Left colon (tissue), 2 donors: ENCODE results near the gene MACROD2. TPM values are rescaled to one million over a fixed set of nuclear protein-coding genes. Genes with fewer than 3 reads are reported as not detected.

Source experiments
- ATAC-seq: fragments of 200-7000 bp; cut with Tn5 transposase; one replicate; pipeline ENCODE4 v1.9.1; 2020; ENCODE audit warnings: mild to moderate bottlenecking, moderate library complexity
- DNase-seq, 2 donors: peaks; one replicate each; pipeline ENCODE4 v3.0.0-alpha.2; 2020
- intact Hi-C, 2 donors: fragments of 100-400 bp; cut with DNase I in 1 of 2; cut with micrococcal nuclease in 1 of 2; formaldehyde crosslinking; loops; one replicate each; pipeline versions ENCODE4 v1.11.2 to v1.14.0; 2022; cut with DNase I, micrococcal nuclease
- total RNA-seq, 2 donors: library from RNA; stranded (reverse); fragmentation: NEBNext Ultra II Directional; extraction: Animal tissue kit (Norgen Biotek cat#: 25700); gene quantifications; one replicate each; pipeline ENCODE4 v1.2.1, GENCODE V29; 2021
- donor health status: DM: no; HTN: no; CAD: no.
- donor health status: DM: yes; HTN: yes; CAD: no.

The MACROD2 gene
- total RNA-seq, 2 donors from 2014 or later, result 5.2 to 6.6 TPM

DNA sequence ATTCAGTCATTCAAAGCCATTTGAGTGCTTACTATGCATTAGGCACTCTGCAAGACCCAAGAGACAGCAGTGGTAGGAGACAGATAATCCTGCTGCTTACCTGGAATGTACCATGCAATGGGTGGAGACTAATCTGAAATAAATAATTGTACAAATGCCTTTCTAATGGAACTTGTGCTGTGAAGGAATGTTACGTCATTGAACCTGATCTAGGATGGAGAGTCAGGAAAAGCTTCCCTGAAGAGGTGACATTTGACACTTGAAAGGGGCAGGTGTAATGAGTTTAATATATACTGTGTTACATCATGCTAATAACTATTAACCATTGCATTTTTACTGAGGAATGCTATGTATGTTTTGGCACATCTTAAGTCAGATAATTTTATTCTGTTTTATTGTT, 833.1 kb downstream of the MACROD2 start:
- no peak for ATAC-seq

DNA sequence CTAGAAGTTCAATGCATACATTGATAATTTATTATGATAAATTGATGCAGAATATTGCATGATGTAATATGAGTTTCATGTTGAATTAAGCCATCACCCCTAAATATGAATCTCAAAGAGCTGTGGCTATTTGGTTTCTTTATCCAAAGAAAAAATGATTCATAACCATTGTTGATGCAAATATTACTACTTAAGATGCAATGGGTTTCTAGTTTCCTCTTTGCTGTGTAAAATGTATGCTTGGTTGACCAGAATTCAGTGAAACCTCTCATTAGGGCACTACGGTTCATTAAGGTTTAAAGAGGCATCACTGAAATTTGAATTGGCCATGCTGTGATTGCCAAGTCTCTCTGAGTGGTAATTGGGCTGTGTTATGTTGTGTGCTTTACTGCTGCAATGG, 834.6 kb downstream of the MACROD2 start:
- intact Hi-C loops, result no loop called here
- ATAC-seq (no peak), DNase-seq (no peak)

More for the DNA sequence above, 833.1 kb downstream of the MACROD2 start:
- DNase-seq, result no peak
- intact Hi-C loops, result no loop called here

DNA sequence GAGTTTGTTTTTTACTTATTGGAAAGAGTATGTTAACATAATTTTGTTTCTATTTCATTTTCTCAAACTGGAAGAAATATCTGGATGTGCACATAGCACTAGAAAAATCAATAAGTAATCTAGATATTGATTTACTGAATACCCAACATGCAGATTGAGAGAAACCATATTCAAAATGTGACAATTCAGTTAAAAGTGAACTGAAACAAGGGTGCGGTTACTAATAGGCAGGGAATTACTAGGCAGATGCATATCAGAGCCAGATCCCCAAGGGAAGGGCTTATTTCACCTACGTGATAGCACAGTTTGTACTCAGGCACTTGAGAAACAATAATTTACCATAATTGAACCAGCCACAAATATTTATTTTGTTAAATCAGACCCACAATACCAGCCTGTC, 835.1 kb downstream of the MACROD2 start:
- DNase-seq (no peak), ATAC-seq (no peak)
- intact Hi-C loops, result no loop called here

DNA sequence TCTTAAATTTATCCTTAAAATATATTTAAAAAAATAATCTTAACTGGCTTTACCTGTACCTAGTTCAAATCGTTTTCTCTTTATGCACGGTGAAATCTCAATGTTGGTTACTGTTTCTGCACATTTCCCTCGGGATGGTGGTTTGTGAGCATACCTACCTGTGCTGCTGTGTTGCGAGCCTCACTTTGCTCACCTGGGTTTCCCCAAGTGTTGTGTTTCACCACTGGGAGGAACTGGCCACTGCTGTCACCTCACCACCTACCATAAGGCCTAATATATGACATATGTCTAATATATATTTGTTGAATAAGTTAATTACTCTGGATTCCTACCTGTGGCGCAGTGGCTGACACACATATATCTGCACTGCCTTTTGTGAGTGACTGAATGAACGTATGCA, 835.6 kb downstream of the MACROD2 start:
- intact Hi-C loops, result no loop called here
- DNase-seq (no peak), ATAC-seq (no peak)

DNA sequence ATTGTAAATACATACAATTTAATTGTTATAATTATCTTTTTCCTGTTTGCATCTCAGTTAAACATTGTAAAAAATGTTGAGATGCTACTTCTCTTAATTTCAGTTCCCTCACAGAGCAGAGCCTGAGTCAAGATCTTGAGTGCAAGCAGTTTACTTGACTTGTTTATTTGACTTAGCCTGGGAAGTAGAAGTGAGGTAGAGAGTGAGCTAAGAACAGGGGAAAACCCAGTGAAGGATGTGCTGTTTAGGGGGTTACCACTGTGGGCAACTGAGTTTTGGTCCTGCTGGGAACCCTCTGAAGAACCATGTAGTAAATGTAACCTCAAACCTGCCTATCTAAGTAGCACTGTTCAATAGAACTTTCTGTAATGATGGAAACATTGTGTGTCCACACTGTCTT, 837.3 kb downstream of the MACROD2 start:
- DNase-seq, result no peak
- intact Hi-C loops, result no loop called here
- no peak for ATAC-seq

DNA sequence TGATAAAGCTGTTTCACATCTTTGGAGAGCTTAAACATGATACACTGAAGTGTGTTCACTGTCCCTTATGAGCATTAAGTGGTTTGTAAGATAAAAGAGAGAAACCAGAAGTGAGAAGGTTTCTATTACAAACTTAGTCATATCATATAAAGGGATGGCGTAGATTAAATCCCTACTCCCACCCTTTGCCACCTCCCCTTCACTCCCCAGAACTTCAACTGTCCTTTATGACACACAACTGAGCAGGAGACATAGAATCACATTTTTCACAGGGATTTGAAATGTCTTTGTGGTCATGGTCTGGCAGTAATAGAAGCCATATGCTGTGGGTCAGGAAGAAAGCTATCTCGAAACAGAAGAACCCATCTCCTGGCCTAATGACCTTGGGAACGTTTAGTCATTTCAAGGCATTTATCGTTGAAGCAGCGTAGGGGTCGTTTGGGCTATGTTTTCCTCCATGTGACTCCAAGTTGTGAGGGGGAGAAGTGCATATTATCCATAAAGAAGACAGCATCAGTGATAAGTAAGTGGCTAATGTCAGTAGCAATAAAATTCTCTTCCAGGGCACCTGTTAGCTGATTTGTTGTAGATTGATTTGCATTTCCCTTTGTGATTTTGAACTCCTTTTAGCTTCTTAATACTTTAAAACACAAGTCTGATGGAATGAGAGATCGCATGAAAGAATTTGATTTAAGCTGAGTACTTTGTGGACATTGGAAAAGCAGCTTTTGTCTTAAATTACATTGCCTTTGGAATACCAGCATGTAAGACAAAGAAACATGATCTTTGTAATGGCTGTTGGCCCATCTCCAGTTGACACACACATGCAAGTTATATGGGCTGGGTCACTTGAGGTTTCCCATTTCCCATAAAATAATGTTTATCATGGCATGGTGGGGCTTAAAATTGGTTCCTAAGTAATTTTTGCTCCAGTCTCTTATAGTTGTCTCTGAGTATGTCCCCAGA, 843.6 kb downstream of the MACROD2 start:
- intact Hi-C loops, result no loop called here
- ATAC-seq (peak; percentile 37), DNase-seq (peak in 1 of 2 donors; percentile 9)

DNA sequence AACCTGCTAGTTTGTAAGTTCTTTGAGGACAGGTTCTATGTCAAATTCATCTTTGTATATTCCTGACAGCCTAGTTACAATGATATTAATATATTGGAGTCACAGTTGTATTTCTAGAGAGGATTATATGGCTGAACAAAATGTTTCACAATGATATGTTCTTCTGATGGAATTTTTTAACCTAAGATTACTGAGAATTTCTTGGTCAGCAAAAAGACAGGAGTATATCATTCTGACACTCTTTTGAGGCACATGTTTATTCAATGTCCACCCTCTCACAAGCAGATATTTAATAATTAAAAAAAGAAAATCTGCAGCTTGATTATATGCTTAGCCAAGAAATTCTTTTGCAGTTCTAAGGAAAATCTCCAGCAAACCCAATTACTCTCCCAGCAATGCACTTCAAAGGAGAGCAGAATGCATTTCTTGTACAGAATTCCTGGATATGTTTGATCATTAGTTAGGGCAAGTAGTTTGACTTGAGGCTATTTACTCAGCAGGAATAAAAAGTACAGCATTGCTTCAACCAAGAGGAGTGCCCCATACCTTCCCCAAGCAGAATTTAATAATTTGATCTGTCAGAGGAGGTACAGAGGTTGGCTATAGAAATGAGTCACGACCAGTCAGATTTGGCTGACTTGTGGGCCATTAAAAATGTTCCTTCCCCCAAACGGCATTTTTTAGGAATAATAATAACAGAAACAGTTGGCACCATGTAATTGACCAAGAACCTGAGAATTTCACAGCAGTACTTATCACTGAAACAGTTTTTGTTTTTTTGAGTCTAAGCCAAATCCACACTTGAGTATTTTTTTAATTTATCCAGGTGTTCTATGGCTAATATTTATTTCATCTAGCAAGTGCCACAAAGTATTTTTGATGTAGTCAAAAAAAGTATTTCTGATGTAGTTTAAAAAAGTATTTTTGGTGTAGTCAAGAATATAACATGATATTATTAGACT, 850.2 kb downstream of the MACROD2 start:
- DNase-seq (no peak), ATAC-seq (no peak)
- intact Hi-C loops, result no loop called here

DNA sequence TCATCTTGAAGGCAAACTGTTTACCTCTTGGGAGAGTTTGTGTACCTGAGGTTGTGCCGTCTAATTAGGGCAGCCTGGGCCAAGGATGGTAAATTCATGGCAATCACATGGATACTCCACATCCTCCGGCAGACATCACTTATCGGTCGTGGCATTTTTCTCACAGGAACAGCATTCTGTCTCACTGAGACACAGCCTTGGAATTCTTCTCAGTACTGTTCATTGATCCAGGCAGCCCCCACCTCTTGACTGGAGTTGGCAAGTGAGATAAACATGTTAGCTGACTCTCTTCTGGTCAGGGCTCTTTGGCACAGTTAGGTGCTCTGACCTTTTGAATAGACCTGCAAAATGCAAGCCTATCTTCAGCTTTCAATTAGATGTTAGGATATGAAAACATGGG, 853.5 kb downstream of the MACROD2 start:
- ATAC-seq (no peak), DNase-seq (no peak)
- intact Hi-C loops, result no loop called here

DNA sequence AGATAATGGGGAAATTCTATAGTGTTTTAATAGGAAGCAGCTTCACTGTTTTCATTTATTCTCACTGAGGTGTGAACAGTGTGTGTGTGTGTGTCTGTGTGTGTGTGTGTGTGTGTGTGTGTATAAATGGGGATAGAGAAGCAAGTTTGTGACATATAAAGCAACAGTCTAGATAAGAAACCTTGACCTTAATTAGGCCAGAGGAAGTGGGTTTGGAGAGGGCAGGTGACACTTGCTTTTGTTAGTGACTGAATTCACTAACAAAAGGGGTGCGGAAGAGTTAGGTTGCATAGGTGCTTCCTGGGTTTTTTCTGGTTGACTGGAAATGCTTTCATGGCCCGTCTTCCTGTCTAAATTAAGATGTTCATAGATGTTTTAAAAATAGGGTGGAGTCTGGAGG, 857.8 kb downstream of the MACROD2 start:
- intact Hi-C loops, result no loop called here
- ATAC-seq, result no peak

DNA sequence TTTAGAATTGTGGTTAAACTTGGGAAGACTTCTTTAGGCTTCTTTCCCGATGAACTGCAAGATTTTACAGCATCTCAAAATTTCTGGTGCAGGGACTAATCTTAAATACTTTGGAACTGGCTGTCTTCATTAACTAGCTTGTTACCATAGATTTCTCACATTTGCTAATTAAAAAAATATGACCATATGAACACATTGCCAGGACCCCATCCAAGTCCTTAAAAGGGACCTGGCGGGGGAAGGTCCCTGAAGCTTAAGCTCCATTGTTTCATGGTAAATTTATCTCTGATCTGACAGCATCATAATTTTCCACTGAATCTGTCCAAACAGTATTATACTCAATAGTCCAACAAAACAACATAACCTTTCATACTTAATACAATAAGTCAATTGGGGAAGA, 859.9 kb downstream of the MACROD2 start:
- ATAC-seq (no peak), DNase-seq (no peak)
- intact Hi-C loops, result no loop called here

More for the DNA sequence above, 857.8 kb downstream of the MACROD2 start:
- DNase-seq, result no peak

DNA sequence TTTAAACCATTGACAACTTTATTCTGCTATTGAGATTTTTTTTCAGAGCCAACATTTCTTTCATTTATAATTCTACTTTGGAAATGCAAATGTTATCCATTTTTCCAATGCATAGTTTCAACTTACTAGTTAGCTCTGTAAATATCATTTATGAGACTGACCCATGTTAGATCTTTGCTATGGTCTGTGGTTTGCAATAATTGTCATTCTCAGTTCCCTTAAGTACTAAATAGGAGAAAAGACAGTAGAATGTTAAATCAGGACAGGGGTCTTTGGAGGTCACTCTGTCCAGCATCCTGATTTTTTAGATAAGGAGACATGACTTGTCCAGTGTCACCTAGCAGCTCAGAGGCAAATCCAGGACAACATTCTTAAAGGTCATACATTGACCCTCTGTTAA, 864.3 kb downstream of the MACROD2 start:
- intact Hi-C loops, result no loop called here
- no peak for DNase-seq
- no peak for ATAC-seq

DNA sequence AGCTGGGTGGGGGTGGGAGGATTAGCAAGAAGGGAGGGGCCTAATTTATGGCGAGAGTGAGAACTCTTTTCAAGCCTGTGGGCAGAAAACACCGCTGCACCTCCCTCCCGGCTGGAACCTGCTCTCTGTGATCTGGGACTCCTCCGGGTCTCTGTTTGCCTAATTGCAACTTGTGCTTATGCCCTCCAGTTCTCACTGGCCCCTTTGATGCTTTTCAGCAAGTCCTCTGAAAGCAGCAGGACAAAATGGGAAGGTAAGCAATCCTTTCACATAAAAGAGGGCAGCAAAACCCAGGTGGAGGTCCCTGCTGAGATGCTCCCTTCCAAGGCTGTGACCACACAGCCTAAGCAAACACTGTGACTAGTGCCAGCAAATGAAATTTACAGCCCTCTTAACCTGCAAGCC, 865.1 kb downstream of the MACROD2 start:
- ATAC-seq (no peak), DNase-seq (no peak)
- intact Hi-C loops, result no loop called here

DNA sequence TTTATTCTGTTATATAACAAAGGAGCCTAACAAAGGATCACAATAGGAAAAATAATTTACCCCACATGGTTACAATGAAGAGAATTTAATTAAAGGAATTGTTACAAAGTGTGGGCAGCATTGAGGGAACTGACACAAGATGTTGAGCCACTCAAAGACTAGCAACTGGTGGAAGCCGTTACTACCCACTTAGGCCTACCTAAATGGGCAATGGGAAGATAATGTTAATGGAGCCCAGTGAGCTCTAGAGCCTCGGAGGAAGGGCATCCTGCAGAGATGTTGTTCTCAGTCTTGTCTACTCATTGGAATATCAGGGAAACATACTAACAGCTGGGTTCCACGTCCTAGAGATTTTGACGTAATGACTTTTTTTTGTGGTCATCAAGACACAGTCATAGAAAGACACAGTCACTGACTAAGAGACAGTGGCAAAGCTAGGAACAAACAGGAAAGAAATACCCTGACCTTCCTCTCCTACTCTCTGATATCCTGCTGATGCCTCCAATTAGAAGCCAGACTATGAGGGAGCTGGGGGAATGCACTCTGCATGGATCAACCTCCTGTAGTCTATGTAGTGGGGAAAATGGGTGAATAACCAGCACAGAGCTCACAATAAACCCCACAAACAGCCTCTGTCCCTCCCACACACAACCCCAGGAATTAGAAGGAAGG, 865.8 kb downstream of the MACROD2 start:
- ATAC-seq, result no peak
- no peak for DNase-seq
- intact Hi-C loops, result no loop called here

DNA sequence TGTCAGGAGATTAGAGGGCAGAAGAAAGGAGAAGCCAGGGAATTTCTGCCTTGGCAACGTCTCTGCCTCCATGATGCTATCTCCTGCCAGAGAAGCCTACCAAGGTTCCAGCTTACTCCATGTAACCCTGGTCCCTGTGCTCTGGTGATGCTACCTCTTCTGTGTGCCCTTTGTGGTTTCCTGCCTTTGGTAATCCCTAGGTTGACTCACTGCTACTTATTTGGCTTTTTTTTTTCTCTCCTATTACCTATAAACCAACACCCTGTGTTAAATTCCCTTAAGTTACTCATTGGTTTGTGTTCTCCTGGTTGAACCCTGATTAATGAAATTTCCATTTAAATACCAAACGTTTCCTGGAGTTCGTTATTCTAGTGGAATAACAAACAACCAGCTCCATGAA, 869.9 kb downstream of the MACROD2 start:
- DNase-seq, result no peak
- intact Hi-C loops, result no loop called here
- no peak for ATAC-seq

DNA sequence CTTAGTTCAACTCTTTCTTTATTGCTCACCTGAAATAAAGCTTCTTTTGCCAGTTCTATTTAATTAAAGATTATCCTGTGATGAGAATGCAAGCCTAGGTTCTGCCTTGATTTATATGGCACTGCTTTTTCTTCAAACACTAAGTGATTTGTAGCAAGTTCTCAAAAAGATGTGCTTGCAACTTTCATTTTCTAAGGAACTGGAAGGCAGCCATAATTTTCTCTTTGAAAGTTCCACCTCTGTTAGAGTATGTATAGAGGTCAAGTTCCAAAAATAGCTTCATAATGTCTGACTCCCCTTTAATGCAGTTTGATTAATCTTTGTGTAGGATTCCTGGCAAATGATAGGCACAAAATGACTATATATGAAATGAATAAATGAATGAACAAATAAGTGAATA, 870.4 kb downstream of the MACROD2 start:
- DNase-seq (no peak), ATAC-seq (no peak)
- intact Hi-C loops, result no loop called here

DNA sequence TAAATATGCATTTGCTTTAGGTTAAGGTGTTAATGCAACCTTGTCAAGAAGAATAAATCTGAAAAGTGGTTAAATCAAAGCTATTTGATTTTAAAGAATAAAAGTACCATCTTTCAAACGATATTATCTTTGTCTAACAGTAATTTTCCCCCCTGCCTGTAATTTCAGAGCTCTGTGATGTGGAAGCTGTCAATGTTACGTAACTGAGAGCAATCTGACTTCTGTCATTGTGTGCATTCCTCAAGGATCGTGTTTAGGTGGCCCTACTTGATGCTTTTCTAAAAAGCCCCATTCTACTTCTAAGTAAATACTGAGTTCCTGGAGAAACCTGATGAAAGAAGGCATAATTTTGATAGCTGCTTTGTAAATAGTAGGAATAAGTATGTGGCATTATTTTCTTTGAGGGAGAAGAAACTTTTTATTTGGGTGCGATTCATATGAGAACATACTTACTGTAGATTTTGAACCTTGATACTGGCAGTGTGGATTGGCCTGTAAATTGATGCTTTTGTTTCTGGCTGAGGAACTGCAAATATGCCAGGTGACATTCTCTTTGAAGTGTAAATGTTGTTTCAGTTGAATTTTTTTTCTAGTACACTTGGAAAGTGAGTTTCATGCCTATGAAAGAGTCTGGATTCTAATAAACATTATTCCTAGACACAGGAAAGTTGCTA, 871.7 kb downstream of the MACROD2 start:
- intact Hi-C loops, result no loop called here
- ATAC-seq, result no peak
- DNase-seq, result no peak

DNA sequence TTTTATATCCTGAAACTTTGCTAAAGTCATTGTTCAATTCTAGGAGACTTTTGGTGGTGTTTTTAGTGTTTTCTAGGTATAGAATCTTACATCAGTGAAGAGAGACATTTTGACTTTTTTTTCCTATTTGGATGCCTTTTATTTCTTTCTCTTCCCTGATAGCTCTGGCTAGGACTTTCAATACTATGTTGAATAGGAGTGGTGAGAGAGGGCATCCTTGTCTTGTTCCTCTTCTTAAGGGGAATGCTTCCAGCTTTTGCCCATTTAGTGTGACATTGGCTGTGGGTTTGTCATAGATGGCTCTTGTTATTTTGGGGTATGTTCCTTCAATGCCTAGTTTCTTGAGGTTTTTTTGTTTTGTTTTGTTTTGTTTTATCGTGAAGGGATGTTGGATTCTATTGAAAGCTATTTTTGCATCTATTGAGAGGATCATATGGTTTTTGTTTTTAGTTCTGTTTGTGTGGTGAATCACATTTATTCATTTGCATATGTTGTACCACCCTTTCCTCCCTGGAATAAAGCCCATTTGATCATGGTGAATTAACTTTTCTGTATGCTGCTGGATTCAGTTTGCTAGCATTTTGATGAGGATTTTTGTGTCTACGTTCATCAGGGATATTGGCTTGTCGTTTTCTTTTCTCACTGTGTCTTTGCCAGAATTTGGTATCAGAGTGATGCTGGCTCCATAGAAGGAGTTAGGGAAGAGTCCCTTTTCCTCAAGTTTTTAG, 882.1 kb downstream of the MACROD2 start:
- DNase-seq, result no peak
- no peak for ATAC-seq
- intact Hi-C loops, result no loop called here

DNA sequence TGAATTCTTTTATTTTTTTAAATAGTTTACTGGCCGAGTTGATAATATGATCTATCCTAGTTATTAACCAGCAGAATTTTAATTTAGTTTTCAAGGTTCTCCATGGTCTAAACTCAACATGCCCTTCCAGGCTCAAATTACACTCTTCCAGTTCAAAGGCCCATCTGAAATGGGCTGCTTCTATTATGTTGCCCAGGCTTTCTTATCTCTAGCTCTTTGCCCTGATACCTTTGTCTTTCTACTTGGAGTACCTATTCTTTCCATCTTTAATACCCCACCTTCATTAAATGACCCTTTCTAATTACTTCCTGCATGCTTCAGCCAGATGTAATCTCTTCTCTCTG, 883.3 kb downstream of the MACROD2 start:
- no peak for ATAC-seq
- intact Hi-C loops, result no loop called here
- no peak for DNase-seq
